ENCODE results near the gene ICAM5.
"Not testable (repeated sequence)": the region's sequence is repeated elsewhere in the genome, so short reads cannot be mapped to it uniquely, and the experiment has no call there.

The ICAM5 gene

DNA sequence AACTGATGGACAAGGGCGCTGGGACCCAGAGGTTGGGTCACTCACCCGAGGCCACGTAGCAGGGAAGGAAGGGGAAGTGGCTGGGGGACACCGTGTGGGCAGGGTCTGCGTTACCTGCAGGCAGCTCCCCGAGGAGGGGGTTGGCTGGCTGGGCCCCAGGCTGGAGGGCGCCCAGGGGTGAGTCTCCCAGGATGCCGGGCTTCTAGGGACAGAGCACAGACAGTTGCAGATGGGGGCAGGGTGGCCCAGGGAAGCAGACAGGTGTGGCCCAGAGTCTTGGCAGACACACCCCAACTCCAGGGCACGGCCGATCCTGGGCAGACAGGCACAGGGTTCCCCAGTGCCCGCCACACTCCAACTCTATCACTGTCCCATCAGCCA is 31.7 kb downstream of the ICAM5 start:
- no peak for DNase-seq

DNA sequence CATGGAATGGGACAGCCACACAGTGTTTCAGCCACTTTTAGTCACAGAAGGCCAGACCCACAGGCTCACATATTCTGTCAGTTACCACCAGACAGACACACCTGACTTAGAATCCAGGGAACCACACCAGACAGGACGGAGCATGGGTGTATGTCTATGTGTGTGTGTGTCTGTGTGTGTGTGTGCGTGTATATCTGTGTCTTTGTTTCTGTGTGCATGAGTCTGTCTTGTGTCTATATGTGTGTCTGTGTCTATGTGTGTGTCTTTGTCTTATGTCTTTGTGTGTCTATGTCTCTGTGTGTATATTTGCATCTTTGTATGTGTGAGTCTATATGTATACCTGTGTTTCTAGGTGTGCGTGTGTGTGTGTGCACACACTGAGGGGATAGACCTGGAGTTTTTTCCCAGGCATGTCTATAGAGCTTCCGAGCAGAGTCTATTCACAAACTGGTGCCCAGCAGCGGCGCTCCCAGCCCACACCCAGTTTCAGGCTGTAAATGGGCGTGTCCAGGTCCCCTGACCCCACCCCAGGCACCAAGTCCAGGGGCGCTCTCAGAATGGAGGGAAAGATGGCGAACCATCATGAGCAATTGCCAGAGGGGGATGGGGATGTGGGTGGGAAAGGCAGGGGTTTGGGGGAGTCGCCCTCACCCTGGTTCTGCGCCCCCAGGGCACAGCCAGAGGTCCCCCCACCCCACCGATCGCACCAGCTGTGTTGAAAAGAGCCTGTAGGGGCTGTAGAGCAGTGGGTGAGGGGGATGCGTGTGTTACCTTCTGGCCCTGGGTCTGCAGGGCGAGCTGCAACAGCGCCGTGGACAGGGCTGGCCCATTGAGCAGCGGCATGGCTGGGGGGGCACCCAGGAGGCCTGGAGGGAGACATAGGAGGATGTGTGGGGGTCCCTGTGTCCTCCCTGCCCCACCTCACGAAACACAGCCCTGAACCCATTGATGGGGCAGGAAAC is 32.4 kb downstream of the ICAM5 start:
- no peak for DNase-seq

DNA sequence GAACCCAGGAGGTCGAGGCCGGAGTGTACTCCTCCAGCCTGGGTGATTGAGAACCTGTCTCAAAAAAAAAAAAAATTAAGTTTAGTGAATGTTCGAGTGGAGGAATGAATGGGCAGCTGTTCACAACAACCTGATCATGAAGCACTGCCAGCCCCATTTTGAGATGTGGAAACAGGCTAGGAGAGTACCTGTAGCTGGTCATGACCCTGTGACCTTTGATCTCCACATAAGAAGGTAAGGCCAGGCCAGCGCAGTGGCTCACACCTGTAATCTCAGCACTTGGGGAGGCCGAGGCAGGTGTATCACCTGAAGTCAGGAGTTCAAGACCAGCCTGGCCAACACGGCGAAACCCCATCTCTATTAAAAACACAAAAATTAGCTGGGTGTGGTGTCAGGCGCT is 36.0 kb downstream of the ICAM5 start:
- no peak for DNase-seq

DNA sequence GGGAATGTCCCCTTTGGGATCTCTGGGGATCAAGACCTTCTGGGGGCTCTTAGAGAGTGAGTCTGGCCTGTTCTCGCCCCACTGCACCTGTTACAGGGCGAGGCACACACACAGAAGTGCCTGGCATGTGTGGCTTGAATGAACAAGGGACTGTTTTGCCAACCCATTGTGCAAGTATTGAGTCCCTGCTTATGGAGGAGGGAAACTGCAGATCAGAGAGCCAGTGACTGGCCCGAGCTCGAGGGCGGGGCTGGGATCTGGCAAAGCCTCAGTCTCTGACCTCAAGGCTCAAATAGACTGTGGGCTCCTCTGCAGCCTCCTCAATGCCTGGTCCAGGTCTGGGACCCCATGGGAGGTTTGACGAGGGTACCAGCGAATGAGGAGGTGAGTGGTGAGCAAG is 38.0 kb downstream of the ICAM5 start:
- DNase-seq, result no peak

DNA sequence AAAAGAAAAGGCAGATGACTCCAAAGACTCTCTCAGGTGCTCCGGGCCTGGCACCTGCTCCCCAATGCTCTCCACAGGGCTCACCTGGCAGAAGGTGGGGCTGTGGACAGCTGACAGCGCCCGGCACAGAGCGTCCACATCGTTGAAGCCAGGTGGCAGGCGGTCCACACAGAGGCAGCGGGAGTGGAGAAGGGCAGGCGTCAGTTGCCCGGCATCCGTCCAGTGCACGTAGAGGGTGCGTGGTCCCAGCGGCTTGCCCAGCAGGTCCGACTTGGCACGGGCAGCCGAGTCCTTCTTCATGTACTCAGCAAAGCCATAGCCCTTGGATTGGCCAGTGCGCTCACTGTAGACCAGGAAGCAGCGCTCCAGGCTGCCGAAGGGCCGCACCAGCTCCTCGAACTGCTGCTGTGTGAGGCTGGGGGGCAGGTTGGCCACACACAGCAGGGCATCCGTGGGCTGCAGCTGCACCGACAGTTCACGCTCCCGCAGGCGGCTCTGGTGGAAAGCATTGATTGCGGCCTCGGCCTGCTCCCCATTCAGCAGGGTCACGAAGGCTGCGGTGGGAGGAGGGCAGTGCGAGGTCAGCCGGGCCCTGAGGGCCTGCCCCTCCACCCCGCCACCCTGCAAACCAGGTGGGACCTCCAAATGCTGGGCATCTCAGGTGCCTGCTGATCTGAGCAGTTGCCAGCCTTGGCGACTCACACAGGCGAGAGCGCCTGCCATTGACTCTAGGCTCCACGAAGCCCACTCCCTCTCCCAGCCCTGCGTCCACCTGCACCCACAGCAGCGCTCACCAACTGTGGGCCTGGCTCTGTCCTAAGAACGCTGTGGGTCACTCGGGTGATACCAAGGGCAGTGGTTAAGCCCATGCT is 39.0 kb downstream of the ICAM5 start:
- DNase-seq, result no peak

DNA sequence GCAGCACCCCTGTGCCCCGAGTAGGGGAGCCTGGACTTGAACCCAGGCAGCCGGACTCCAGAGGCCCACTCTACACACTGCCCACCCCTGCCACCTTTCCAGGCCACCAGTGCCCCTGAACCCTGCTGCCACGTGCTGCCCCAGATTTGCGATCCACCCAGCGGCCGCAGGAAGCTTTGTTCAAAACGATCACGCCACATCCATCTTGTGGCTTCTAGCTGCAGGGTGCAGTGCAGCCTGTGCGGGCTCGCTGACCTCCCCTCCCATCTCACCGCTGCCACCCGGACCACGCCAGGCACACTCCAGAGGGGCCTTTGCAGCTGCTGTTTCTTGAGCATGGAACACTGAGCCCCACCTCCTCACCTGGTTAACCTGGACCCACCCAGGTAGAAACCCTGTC is 39.8 kb downstream of the ICAM5 start:
- DNase-seq, result no peak

DNA sequence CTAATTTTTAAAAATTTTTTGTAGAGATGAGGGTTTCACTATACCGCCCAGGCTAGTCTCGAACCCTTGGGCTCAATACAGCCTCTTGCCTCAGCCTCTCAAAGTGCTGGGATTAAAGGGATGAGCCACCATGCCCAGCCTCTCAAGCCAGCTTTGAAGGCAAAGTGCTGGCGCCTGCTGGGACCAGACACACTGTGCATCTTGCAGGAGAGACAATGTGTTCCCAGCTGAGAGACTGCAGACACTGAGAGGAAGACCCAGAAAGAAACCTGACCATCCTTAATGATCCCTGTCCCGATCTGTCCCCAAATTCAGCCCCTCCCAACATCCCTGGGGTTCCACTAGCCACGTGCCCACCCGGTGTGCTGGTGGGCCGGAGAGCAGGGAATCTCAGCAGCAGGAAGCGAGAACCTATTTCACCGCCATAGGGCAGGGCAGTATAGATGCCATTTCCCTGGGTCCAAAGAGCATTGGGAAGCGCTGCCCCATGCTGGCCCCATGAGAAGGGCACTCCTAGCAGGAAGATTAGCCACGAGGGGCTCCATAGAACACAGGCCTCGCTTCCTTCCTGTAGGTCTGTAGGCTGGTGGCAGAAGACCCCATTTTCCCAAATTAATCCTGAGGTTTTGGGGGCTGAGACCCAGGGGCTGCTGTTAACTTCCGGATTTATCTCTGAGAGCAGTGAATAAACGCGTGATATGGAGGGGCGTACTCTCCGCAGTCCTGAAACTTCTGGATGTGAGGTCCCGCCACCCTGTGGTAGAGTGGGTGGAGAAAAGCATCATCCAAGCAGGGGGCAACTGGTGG is 42.6 kb downstream of the ICAM5 start:
- DNase-seq, result no peak

DNA sequence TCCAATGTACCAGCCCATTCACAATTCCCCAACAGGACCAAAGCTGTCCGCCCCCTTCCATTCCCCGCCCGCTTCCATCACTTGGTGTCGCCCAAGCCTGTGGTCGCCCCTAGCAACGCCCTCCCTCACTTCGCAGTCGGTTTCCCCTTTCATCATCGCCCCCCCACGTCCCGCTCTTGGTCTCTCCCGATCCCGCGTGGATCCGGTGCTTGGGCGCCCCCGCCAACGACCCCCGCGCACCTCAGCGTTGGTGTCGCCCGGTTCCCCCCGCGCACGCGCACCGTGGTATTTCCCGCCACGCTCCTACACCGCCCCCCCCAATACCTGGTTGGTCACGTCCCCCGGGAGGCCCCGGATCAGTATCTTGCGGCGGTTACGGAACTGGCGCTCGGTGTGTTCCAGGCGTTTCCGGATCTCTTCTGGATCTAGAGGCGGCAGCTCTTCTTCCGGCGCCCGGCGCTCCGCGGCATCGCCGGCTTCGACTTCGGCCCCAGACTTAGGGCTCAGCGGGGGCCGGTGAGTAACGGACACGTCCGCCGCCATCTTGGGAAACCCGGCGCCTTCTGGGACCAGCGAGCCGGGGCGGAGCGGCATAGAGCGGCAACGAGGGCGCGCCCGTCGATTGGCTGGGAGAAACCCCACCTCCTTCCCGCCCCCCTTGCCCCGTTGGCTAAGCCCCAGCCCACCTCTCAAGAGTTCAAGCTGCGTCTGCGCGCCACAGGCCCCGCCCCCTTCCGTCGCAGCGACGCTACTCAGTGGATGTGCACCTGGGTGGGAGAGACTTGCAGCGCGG is 43.4 kb downstream of the ICAM5 start, which contains the start of gene RAVER1:
TSS of gene RAVER1 (minus strand) at position 565 of the 793 bp plus-strand sequence. CDS start at position 543, 22 bp downstream.
- DNase-seq, result peak; percentile 98

DNA sequence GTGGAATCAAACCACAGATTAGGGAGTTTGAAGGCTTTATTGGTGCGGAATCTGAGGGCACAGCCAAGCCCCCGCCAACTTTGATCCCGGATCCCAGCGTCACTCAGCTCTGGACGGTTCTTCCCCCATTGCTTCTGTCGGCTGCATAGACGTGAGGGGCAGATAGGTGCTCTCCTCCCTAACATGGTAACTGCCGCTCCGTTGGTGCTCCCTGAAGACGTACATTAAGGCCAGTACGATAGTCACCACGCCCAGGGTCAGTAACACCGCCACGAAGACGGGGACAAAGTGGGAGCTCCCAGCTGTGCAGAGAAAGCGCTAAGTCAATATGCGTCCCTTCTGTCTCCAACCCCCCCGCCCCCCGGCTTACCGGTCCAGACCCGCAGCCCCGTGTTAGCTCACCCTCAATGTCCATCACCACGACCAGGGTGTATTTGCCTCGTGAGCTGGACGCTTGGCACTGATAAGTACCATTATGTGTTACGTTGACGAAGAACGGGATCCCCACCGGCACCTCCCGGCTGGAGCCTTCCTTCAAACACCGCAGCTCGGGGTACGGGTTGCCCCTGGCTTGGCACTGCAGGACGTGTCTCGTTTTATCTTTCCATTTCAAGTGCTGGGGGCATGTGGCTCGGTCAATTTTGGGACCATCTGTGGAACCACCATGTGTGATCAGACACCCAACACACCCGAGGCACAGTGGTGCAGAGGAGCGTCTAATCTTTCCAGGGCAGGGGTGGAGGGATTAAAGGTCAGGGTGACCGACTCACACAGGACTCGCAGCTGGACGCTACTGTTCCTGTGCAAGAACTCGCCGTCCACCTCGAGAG is 44.2 kb downstream of the ICAM5 start:
- no peak for DNase-seq

DNA sequence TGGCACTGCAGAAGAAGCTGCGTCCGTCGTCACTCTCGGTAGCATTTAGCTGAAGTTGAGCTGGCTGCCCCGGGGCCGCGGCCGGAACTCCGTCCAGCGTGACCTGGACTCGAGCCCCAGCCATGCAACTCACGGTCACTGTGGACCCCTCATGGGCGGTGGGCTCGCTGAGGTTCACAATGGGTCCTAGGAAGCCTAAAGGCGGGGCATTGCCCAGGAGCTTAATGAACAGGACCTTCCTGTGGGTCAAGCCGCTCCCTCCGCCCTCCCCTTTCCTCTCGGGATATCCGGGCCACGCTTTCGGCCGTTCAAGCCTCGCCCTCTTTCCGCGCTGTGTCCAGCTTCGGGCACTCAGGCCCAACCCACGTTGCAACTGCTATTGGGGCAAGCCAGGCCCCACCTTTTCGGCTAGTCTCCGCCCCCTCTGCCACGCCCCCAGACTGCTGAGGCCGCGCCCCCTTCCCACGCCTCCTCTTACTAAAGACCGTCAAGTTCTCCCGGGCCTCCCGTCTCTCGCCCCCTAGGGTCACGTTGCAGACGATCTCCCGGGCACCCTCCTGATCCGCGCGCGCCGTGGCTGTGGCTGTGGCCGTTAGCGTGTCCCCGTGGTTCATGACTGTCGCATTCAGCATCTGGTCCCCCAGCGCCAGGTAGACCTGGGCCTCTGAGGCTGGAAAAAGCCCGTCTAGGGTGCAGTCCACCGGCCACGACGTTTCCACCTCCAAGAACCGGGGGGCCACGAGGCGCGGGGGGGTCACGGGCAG is 45.0 kb downstream of the ICAM5 start:
- DNase-seq, result no peak

DNA sequence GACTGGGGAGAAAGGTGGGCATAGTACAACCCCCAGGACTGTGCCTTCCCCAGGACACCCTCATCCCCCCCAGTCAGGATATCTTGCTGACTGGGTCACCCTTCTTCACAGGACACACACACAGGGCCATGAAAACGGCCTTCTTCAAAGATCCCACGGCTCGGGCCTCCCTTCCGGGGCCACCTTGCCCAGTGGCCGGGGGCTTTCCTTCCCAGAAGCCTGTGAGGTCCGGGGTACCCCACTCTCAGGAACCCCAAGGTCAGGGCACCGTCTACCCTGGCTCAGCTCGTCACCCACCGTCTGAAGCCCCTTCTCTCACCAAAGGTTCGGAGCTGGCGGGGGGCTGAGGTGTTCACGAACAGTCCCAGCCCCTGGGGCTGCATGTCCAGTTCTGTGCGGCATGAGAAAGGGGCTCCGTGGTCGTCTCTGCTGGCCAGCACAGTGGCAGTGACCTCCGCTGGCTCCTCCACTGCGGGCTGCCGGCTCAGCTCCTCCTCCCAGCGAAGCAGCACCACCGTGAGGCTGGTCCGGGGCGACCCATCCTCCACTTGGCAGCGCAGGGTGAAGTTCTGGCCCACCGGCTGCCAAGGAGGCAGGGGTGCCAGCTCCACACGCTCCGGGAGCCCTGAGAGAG is 45.7 kb downstream of the ICAM5 start:
- DNase-seq, result no peak

DNA sequence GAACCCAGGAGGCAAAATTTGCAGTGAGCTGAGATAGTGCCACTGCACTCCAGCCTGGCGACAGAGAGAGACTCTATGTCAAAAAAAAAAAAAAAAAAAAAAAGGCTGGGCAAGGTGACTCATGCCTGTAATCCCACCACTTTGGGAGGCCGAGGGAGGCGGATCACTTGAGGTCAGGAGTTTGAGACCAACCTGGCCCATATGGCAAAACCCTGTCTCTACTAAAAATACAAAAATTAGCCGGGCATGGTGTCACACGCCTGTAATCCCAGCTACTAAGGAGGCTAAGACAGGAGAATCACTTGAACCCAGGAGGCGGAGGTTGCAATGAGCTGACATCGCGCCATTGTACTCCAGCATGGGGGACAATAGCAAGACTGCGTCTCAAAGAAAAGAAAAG is 47.0 kb downstream of the ICAM5 start:
- not testable (repeated sequence) for DNase-seq

DNA sequence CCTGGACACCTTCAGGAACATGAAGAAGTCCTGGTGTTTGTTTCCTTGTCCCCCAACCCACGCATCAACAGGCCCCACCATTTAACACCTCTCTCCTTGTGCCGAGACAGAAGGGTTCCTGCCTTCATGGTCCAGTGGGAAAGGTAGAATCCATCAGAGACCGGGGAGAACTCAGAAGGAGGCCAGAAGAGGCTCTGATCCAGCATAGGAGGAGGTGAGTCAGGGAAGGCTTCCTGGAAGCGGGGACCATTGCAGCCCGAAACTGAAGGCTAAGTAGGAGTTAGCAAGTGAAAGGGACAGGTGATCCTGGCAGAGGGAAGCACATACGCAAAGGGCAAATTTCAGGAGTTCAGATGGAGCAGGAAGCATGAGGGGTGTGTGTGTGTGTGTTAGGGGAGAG is 49.2 kb downstream of the ICAM5 start:
- no peak for DNase-seq

DNA sequence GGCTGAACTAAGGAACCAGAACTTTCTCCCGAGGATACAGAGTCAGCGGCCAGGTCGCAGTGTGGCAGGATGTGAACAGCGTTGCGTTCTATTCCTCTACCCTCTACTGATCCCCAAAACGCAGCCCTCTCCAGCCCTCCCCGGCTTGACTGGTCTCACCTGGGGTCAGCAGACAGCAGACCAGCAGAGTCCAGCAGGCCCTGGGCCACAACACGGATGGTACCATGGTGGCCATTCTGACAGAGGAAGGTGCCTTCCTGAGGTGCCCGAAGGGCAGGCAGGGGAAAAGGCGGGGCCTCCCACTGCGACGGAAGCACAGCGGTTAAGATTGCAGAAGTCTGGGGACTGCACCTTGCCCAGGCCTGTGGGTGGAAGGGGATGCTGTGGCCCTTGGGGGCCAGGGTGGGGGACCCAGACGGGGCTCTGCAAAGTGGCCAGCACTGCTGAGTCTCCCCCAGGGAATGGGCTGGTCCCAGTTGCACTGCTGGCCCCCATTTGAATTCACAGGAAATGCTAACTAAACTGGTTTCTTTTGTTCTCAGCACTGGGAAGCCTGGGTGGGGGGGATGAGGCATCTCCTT is 49.7 kb downstream of the ICAM5 start, which contains the start of gene ICAM3:
TSS of gene ICAM3 (minus strand) at position 245 of the 581 bp plus-strand sequence. CDS start at position 235, 10 bp downstream.
- peak; percentile 75 for DNase-seq

DNA sequence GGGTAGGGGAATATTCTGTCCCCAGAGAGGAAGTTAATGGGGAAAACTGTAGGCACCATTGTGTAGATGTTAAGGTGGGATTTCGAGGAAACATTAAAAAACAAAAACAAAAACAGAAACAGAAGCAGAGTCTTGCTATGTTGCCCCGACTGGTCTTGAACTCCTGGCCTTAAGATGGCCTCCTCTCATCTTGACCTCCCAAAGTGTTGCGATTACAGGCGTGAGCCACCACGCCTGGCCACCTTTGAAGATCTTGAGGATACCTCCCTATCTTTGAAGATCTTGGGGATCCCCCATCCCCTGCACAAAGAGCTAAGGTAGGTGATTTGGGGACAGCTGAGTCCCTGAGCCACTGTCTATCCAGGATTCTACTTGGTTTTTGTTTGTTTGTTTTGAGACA is 50.2 kb downstream of the ICAM5 start:
- DNase-seq, result no peak

DNA sequence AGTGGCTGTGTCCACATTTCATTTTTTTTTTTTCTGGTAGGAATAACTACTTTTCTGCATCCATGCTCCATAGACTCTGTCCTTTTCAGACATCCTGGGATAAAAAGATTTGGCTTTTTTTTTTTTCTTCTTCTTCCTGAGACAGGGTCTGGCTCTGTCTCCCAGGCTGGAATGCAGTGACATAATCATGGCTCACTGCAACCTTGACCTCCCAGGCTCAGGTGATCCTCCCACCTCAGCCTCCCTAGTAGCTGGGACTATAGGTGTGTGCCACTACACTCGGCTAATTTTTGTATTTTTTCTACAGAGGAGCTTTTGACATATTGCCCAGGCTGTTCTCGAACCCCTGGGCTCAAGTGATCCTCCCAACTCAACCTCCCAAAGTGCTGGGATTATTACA is 53.7 kb downstream of the ICAM5 start:
- no peak for DNase-seq

DNA sequence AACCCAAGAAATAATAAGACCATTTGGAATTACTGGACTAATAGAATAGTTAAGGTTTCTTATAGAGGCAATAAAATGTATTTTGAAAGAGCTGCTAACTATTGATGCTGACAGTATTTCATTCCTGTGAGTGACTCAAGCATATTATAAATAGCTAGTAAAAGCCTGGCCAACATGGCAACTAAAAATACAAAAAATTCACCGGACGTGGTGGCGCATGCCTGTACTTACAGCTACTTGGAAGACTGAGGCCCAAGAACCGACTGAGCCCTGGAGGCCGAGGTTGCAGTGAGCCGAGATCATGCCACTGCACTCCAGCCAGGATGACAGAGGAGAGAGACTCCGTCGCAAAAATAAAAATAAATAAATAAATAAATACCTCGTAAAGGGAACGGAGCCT is 55.0 kb downstream of the ICAM5 start:
- DNase-seq, result no peak

Measured in RPMI8226 (cell line).